GM12891 (cell line): ENCODE results near the gene ZNF236.

Source experiments
- POLR2A ChIP-seq: IDR thresholded peaks from 2 replicates; pipeline ENCODE4 v1.6.1; 2011; ENCODE audit warnings: low read depth, low read length, control low read depth
- POLR2AphosphoS5 ChIP-seq: IDR thresholded peaks from 2 replicates; pipeline ENCODE4 v1.6.1; 2011; ENCODE audit warnings: low read depth, low read length, control low read depth
- SPI1 ChIP-seq: IDR thresholded peaks from 2 replicates; pipeline ENCODE4 v1.6.1; 2011; ENCODE audit warnings: low read depth, low read length, control low read depth
- TAF1 ChIP-seq: IDR thresholded peaks from 2 replicates; pipeline ENCODE4 v1.6.1; 2011; ENCODE audit warnings: low read depth, low read length, control low read depth

DNA sequence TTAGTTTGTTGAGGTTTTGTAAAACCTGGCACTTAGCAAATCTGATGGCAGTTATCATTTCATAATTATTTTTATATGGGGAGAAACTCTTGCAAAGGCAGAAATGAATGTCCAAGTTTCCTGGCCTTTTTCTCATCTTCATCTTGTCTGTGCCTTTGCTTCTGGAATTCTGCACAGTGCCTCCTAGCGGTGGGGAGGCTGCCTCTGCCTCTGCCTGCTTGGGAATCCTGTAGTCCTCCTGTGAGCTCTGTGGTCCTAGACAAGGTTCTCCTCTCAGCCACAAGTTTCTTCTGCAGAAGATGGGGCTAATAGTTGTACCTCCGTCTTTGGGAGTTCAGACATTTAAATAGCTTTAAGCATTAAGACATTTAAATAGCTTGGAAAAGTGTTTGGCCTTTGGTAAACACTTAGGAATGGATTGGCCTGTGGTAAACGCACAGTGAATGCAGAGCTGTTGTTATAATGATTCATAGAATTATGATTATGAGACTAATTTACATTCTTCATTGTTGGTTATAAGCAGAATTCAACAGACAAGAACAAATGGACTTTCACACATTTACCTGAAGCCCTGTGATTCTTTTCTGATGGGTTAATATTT is 101.2 kb downstream of the ZNF236 start:
- TF ChIP-seq SPI1 (no peak), POLR2A (no peak), TAF1 (no peak), POLR2AphosphoS5 (no peak)
